HFF-Myc (cell line): ENCODE data around the gene GDPD1.
"Not testable (repeated sequence)": the region's sequence is repeated elsewhere in the genome, so short reads cannot be mapped to it uniquely, and the experiment has no call there.

Experiments used
- DNase-seq: peaks from one replicate; pipeline ENCODE4 v3.0.0-alpha.2; 2011; ENCODE audit warnings: low read depth; ENCODE audit errors: extremely low read depth
- H3K4me3 ChIP-seq: replicated peaks from 2 replicates; pipeline ENCODE4 v1.5.1; 2011; ENCODE audit warnings: low read depth, mild to moderate bottlenecking, control low read depth, low read length
- TF ChIP-seq, protein P1 (sequence below): IDR thresholded peaks from 2 replicates; pipeline ENCODE4 v1.5.1; 2012; ENCODE audit warnings: mild to moderate bottlenecking, low read depth, low read length, control low read depth; ENCODE audit errors: missing control alignments

GDPD1 gene

GRCh38 chr17:59220328-59221158 lies at the start of gene GDPD1:
Gene GDPD1 (plus strand): TSS chr17:59220511. CDS start chr17:59220610, 99 bp downstream.
- TF ChIP-seq, protein P1, sequence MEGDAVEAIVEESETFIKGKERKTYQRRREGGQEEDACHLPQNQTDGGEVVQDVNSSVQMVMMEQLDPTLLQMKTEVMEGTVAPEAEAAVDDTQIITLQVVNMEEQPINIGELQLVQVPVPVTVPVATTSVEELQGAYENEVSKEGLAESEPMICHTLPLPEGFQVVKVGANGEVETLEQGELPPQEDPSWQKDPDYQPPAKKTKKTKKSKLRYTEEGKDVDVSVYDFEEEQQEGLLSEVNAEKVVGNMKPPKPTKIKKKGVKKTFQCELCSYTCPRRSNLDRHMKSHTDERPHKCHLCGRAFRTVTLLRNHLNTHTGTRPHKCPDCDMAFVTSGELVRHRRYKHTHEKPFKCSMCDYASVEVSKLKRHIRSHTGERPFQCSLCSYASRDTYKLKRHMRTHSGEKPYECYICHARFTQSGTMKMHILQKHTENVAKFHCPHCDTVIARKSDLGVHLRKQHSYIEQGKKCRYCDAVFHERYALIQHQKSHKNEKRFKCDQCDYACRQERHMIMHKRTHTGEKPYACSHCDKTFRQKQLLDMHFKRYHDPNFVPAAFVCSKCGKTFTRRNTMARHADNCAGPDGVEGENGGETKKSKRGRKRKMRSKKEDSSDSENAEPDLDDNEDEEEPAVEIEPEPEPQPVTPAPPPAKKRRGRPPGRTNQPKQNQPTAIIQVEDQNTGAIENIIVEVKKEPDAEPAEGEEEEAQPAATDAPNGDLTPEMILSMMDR, result peak; percentile 47
- DNase-seq, result peak; percentile 63
- H3K4me3 ChIP-seq, result peak within 1 kb of the TSS; percentile 98

GRCh38 chr17:59172436-59173004 lies 47.8 kb upstream of the GDPD1 start:
- no peak overlapping the region for H3K4me3 ChIP-seq
- TF ChIP-seq, protein P1, result no peak
- no peak for DNase-seq

GRCh38 chr17:59174671-59175070 lies 45.6 kb upstream of the GDPD1 start:
- no peak for DNase-seq
- H3K4me3 ChIP-seq, result no peak overlapping the region
- TF ChIP-seq, protein P1, result no peak

- DNase-seq, result no peak
- H3K4me3 ChIP-seq, result no peak overlapping the region
- TF ChIP-seq, protein P1, result no peak
These were observed 45.2 kb upstream of the GDPD1 start for GRCh38 chr17:59175076-59175475.

- no peak overlapping the region for H3K4me3 ChIP-seq
- TF ChIP-seq, protein P1, result no peak
- DNase-seq, result no peak
These were observed 41.9 kb upstream of the GDPD1 start for GRCh38 chr17:59178266-59178985.

DNA sequence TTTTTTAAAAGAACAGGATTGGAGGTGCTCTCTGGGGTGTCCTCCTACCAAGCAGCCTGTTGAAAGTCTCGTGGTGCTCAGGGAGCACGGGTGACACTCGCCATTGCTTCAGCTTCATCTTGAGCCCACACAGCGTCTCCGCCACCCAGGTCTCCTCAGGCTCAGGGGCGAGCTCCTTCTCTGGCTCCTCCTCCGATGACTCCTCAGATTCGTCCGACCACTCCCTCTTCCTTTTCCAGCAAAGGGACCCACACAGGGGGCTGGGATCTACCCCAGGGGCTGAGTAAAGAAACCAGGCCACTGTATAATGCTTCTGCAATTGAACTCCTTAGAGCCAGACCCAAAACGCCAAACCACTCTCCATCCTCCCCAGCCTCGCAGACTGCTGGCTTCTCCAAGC lies 40.7 kb upstream of the GDPD1 start:
- H3K4me3 ChIP-seq, DNase-seq: not testable (repeated sequence)

DNA sequence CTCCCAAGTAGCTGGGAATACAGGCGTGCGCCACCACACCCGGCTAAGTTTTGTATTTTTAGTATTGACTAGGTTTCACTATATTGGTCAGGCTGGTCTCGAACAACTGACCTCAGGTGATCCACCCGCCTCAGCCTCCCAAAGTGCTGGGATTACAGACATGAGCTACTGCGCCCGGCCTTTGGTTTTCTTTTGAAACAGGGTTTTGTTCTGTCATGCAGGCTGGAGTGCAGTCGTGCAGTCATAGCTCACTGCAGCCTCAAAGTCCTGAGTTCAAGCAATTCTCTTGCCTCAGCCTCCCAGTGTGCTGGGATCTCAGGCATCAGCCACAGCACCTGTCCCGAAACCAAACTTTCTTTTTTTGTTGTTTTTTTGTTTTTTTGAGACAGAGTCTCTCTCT lies 39.7 kb upstream of the GDPD1 start:
- no peak for DNase-seq
- H3K4me3 ChIP-seq, result no peak overlapping the region
- TF ChIP-seq, protein P1, result no peak
